ENCODE measurements around the gene PIP4K2C. TPM values are rescaled to one million over a fixed set of nuclear protein-coding genes. Genes with fewer than 3 reads are reported as not detected.

The PIP4K2C gene
- total RNA-seq, 1 experiment from 2014 or later, result 88.6 TPM

GRCh38 chr12:57621497-57622292 is 30.7 kb downstream of the PIP4K2C start:
- ATAC-seq (peak; percentile 90), DNase-seq (peak; percentile 44)
- TF ChIP-seq EZH2phosphoT487 (IDR thresholded peaks at IDR 0.05; ENCODE audit: borderline replicate concordance, low read length) (no peak), EZH2 (IDR thresholded peaks at IDR 0.05; ENCODE audit: low read length, unreplicated experiment) (no peak), CTCF (conservative IDR thresholded peaks at IDR 0.05; ENCODE audit: low read depth, low read length) (peak; percentile 93)
- Histone ChIP-seq H3K27me3 (ENCODE audit: low read length) (peaks cover 15% of the 10 kb centered on the region), H3K27ac (ENCODE audit: low read length) (no peak overlapping the region), H3K9ac (ENCODE audit: low read length) (no peak overlapping the region), H3F3A (ENCODE audit: low read length, unreplicated experiment) (no peaks in the 10 kb centered on the region), H3K9me2 (replicated peaks; ENCODE audit: low read length) (no peaks in the 10 kb centered on the region), H3K79me2 (ENCODE audit: low read length) (no peaks in the 10 kb centered on the region), H4K20me1 (ENCODE audit: low read length) (no peaks in the 10 kb centered on the region), H3K4me1 (ENCODE audit: insufficient read depth, low read length) (no peaks in the 10 kb centered on the region), H3K4me3 (ENCODE audit: low read length) (no peak overlapping the region), H3K36me3 (ENCODE audit: low read depth, low read length) (no peaks in the 10 kb centered on the region), H3K4me2 (ENCODE audit: low read length) (peak overlapping the region; percentile 77), H3K9me3 (ENCODE audit: low read length) (no peaks in the 10 kb centered on the region), H2AFZ (ENCODE audit: low read length) (peak overlapping the region; percentile 52; the same call in 1 of the 2 replicates)
- ChIA-PET POLR2A (ENCODE audit: unreplicated experiment) (no interaction called here), CTCF (interaction anchor here (1.0 kb wide), 1 partner anchor 40 kb away, joined by 4 read pairs; no protein-coding TSS in a partner anchor)
- BruUV-seq (replicated peaks), result no TSS peak
- intact Hi-C loops (cut with micrococcal nuclease), result loop anchor here (1.0 kb wide), 1 partner anchor 38 kb away; no protein-coding TSS in a partner anchor

GRCh38 chr12:57622293-57623245 is 31.6 kb downstream of the PIP4K2C start:
- intact Hi-C loops (cut with micrococcal nuclease), result no loop called here
- Histone ChIP-seq H3K9ac (ENCODE audit: low read length) (no peak overlapping the region), H2AFZ (ENCODE audit: low read length) (0 out of 2 replicates have a peak overlapping the region, but pooled peaks have one; percentile 52)

More at GRCh38 chr12:57622293-57623245, 31.6 kb downstream of the PIP4K2C start:
- H3K4me3 ChIP-seq (ENCODE audit: low read length), result no peak overlapping the region
- H3K36me3 ChIP-seq (ENCODE audit: low read depth, low read length), result no peaks in the 10 kb centered on the region
- peak; percentile 8; the same call in 1 of the 2 replicates for ATAC-seq
- H3K9me3 ChIP-seq (ENCODE audit: low read length), result no peaks in the 10 kb centered on the region
- no peaks in the 10 kb centered on the region for H3K4me1 ChIP-seq (ENCODE audit: insufficient read depth, low read length)
- POLR2A ChIA-PET (ENCODE audit: unreplicated experiment), result no interaction called here
- no peaks in the 10 kb centered on the region for H3F3A ChIP-seq (ENCODE audit: low read length, unreplicated experiment)
- H4K20me1 ChIP-seq (ENCODE audit: low read length), result no peaks in the 10 kb centered on the region
- H3K27me3 ChIP-seq (ENCODE audit: low read length), result peaks cover 15% of the 10 kb centered on the region
- CTCF ChIA-PET, result interaction anchor here (1.0 kb wide), 1 partner anchor 40 kb away, joined by 4 read pairs; no protein-coding TSS in a partner anchor
- no peaks in the 10 kb centered on the region for H3K9me2 ChIP-seq (replicated peaks; ENCODE audit: low read length)
- TF ChIP-seq EZH2phosphoT487 (IDR thresholded peaks at IDR 0.05; ENCODE audit: borderline replicate concordance, low read length), result no peak
- no peak for TF ChIP-seq CTCF (conservative IDR thresholded peaks at IDR 0.05; ENCODE audit: low read depth, low read length)
- TF ChIP-seq EZH2 (IDR thresholded peaks at IDR 0.05; ENCODE audit: low read length, unreplicated experiment), result no peak
- H3K79me2 ChIP-seq (ENCODE audit: low read length), result no peaks in the 10 kb centered on the region
- no TSS peak for BruUV-seq (replicated peaks)
- no peak overlapping the region; the same call in 1 of the 2 replicates for H3K4me2 ChIP-seq (ENCODE audit: low read length)
- no peak overlapping the region for H3K27ac ChIP-seq (ENCODE audit: low read length)
- no peak for DNase-seq

Measured in PC-3 (cell line).